GM19099 (cell line): Measurements from ENCODE around the gene EBF3.

Experiments used
- POLR2A ChIP-seq: IDR thresholded peaks from 3 replicates; pipeline ENCODE4 v1.6.1; 2011; ENCODE audit warnings: low read depth; ENCODE audit not compliant: insufficient read length; ENCODE audit errors: extremely low read depth

The EBF3 gene

DNA sequence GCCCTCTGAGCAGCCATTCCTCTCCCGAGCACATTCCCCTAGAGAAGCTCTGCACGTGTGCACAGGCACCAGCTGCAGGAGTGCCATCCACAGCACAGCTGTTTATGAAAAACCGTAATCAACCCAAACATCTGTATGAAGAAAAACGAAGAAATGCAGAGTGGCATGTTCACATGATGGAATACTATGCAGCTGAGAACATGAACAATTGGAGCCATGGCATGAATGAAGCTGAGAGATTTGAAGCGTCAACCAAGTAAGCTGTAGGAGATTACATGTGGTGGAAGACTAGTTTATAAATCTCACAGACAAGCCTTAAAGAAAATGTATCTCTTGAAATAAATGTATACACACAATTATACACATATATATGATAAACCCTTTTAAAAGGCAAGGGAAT is 176.5 kb downstream of the EBF3 start:
- TF ChIP-seq POLR2A: no peak

DNA sequence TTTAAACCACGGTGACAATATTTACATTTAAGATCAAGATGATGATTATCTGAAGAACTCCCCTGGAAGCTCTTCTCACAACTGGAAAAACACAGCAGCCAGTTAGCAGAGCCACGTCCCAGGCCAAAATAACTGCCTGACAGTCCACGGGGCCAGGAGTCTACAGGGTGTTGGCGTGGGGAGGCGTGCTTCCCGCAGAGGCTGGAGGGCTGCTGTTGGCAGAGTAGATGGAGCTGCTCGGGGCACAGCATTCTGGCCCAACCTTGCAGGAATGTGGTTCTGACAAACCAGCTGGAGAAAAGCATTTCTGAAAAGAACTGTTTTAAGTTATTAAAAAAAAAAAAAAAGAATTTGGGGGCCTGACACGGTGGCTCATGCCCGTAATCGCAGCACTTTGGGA is 177.9 kb downstream of the EBF3 start:
- no peak for TF ChIP-seq POLR2A

DNA sequence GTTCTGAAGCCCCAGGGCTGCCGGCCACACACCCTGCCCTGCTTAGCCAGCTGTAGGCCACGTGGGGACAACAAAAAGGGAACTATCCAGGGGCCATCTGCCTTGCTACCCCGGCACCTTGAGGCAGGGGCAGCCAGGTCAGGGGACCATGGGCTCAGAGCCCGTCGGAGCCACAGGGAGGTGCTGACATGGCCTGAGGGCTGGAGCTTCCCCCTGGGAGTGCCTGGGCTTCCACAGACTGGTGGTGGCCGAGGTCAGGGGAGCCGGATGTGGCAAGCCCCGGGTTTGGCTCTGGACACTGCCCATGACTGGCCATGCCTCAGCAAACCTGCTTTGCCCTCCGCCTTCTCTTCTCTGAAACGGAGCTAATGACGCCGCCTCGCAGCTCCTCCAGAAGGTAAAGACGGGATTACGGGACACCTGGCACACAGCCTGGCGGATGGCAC is 178.5 kb downstream of the EBF3 start:
- no peak for TF ChIP-seq POLR2A
